ENCODE results near the gene CTNND2.

DNA sequence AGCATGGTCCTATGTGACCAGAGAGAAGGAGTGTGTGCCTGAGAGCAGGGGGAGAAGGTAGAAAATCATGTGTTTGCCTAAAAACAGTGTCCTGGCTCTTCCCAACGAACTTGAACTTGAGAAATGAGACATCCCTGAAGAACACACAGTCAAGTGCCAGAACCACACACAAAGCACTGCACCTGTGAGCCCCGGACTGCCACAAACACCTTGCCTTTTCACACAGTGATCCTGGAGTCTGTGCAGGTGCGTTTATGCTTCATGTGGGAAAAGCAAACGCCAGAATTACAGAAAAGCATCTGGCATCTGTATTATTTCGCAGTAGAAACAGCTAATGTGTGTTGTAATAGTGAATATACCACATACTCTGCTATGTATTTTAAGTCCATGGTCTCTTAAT, 9.3 kb downstream of the CTNND2 start:
- TF ChIP-seq POLR2AphosphoS5 (IDR thresholded peaks at IDR 0.05): no peak
- TF ChIP-seq, protein P1, sequence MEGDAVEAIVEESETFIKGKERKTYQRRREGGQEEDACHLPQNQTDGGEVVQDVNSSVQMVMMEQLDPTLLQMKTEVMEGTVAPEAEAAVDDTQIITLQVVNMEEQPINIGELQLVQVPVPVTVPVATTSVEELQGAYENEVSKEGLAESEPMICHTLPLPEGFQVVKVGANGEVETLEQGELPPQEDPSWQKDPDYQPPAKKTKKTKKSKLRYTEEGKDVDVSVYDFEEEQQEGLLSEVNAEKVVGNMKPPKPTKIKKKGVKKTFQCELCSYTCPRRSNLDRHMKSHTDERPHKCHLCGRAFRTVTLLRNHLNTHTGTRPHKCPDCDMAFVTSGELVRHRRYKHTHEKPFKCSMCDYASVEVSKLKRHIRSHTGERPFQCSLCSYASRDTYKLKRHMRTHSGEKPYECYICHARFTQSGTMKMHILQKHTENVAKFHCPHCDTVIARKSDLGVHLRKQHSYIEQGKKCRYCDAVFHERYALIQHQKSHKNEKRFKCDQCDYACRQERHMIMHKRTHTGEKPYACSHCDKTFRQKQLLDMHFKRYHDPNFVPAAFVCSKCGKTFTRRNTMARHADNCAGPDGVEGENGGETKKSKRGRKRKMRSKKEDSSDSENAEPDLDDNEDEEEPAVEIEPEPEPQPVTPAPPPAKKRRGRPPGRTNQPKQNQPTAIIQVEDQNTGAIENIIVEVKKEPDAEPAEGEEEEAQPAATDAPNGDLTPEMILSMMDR (IDR thresholded peaks at IDR 0.05): no peak
- no peak for TF ChIP-seq POLR2A (IDR thresholded peaks at IDR 0.05)
- TF ChIP-seq EP300 (IDR thresholded peaks at IDR 0.05): no peak
